ENCODE results near the gene TMEM259. TPM values are rescaled to one million over a fixed set of nuclear protein-coding genes. Genes with fewer than 3 reads are reported as not detected.
A peak's percentile ranks its signal among the peaks of the same experiment; 100 is the strongest.
"Not testable (repeated sequence)": the region's sequence is repeated elsewhere in the genome, so short reads cannot be mapped to it uniquely, and the experiment has no call there.

TMEM259 gene
- total RNA-seq, 3 donors from 2014 or later, result 112 to 156 (median 153) TPM

- Histone ChIP-seq H3K4me1 (peaks cover 0 to 5% of the 10 kb centered on the region in 2 donors), H3K9me3 (no peaks in the 10 kb centered on the region), H3K27me3 (no peaks in the 10 kb centered on the region), H3K4me3 (peak within 1 kb of the TSS; percentile 93 to 100 (median 98)), H3K36me3 (no peaks in the 10 kb centered on the region), H3K27ac (peak within 1 kb of the TSS; percentile 98 to 99)
- peak; percentile 83 to 85 for DNase-seq (ENCODE audit: low spot score in 2 of 2)
- intact Hi-C loops (cut with DNase I; ENCODE audit: low total_unique reads), result loop anchor here (5.0 kb wide), 1 partner anchor 76 kb away; the partner anchor contains the start of gene GPX4
- TF ChIP-seq POLR2A (IDR thresholded peaks at IDR 0.05) (peak; percentile 57), CTCF (IDR thresholded peaks at IDR 0.05) (no peak), POLR2AphosphoS5 (IDR thresholded peaks at IDR 0.05) (peak; percentile 64 to 86 (median 71))
These were observed 5.2 kb upstream of the TMEM259 start, which contains the start of gene CNN2 for GRCh38 chr19:1025960-1026782. Gene CNN2 (plus strand): TSS chr19:1026608. CDS start chr19:1026662, 54 bp downstream.

- H3K36me3 ChIP-seq; H3K9me3 ChIP-seq; H3K27me3 ChIP-seq; DNase-seq (ENCODE audit: low spot score in 2 of 2); H3K4me1 ChIP-seq; H3K4me3 ChIP-seq: not testable (repeated sequence)
- intact Hi-C loops (cut with DNase I; ENCODE audit: low total_unique reads), result loop anchor here (5.0 kb wide), 1 partner anchor 77 kb away; the partner anchor contains the start of gene GPX4
- H3K27ac ChIP-seq, result peak overlapping the region in 1 of 2 donors; percentile 99
These were observed 4.2 kb upstream of the TMEM259 start for GRCh38 chr19:1025080-1025479.

GRCh38 chr19:1023883-1024188 is 2.9 kb upstream of the TMEM259 start:
- peaks cover 11 to 13% of the 10 kb centered on the region in 2 donors for H3K4me1 ChIP-seq
- H3K27me3 ChIP-seq; H3K27ac ChIP-seq; H3K4me3 ChIP-seq; intact Hi-C loops (cut with DNase I; ENCODE audit: low total_unique reads); H3K36me3 ChIP-seq; DNase-seq (ENCODE audit: low spot score in 2 of 2); H3K9me3 ChIP-seq: not testable (repeated sequence)

GRCh38 chr19:1019980-1020867 is 699 bp downstream of the TMEM259 start:
- H3K9me3 ChIP-seq, result no peaks in the 10 kb centered on the region
- TF ChIP-seq POLR2A (IDR thresholded peaks at IDR 0.05) (no peak), CTCF (IDR thresholded peaks at IDR 0.05) (no peak), POLR2AphosphoS5 (IDR thresholded peaks at IDR 0.05) (no peak)
- intact Hi-C loops (cut with DNase I; ENCODE audit: low total_unique reads), result loop anchor here (10.0 kb wide), 1 partner anchor 205 kb away; no protein-coding TSS in a partner anchor
- H3K27me3 ChIP-seq, result no peaks in the 10 kb centered on the region
- peak overlapping the region; percentile 92 to 97 (median 93) for H3K4me3 ChIP-seq
- peaks cover 16 to 46% of the 10 kb centered on the region in 2 donors for H3K4me1 ChIP-seq
- H3K36me3 ChIP-seq, result no peaks in the 10 kb centered on the region
- peak overlapping the region; percentile 96 for H3K27ac ChIP-seq
- DNase-seq (ENCODE audit: low spot score in 2 of 2), result no peak

- Histone ChIP-seq H3K4me3 (peak overlapping the region; percentile 92 to 97 (median 93)), H3K27ac (peak overlapping the region; percentile 96), H3K36me3 (no peaks in the 10 kb centered on the region), H3K9me3 (no peaks in the 10 kb centered on the region), H3K27me3 (no peaks in the 10 kb centered on the region), H3K4me1 (peaks cover 16 to 46% of the 10 kb centered on the region in 2 donors)
- intact Hi-C loops (cut with DNase I; ENCODE audit: low total_unique reads), result loop anchor here (10.0 kb wide), 1 partner anchor 205 kb away; no protein-coding TSS in a partner anchor
- DNase-seq (ENCODE audit: low spot score in 2 of 2), result no peak
- no peak for TF ChIP-seq POLR2A (IDR thresholded peaks at IDR 0.05)
- TF ChIP-seq CTCF (IDR thresholded peaks at IDR 0.05), result no peak
- no peak for TF ChIP-seq POLR2AphosphoS5 (IDR thresholded peaks at IDR 0.05)
These were observed 1.3 kb downstream of the TMEM259 start for GRCh38 chr19:1019616-1019961.
